22Rv1 (cell line): ENCODE results near the gene KCNG4.

Experiments used
- ZFX ChIP-seq: fragments of 450-650 bp; IDR thresholded peaks from 2 replicates; pipeline ENCODE4 v1.6.1; 2017; ENCODE audit warnings: antibody characterized with exemption, borderline replicate concordance
- TF ChIP-seq, protein P1 (sequence below): fragments of 450-650 bp; IDR thresholded peaks from 2 replicates; pipeline ENCODE4 v1.5.1; 2017; ENCODE audit warnings: mild to moderate bottlenecking

- TF ChIP-seq, protein P1, sequence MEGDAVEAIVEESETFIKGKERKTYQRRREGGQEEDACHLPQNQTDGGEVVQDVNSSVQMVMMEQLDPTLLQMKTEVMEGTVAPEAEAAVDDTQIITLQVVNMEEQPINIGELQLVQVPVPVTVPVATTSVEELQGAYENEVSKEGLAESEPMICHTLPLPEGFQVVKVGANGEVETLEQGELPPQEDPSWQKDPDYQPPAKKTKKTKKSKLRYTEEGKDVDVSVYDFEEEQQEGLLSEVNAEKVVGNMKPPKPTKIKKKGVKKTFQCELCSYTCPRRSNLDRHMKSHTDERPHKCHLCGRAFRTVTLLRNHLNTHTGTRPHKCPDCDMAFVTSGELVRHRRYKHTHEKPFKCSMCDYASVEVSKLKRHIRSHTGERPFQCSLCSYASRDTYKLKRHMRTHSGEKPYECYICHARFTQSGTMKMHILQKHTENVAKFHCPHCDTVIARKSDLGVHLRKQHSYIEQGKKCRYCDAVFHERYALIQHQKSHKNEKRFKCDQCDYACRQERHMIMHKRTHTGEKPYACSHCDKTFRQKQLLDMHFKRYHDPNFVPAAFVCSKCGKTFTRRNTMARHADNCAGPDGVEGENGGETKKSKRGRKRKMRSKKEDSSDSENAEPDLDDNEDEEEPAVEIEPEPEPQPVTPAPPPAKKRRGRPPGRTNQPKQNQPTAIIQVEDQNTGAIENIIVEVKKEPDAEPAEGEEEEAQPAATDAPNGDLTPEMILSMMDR, result no peak
- TF ChIP-seq ZFX, result no peak
These were observed 61.6 kb downstream of the KCNG4 start for GRCh38 chr16:84178146-84178765.
